ENCODE data around the gene HDAC5.
A peak's percentile ranks its signal among the peaks of the same experiment; 100 is the strongest.
"Not testable (repeated sequence)": the region's sequence is repeated elsewhere in the genome, so short reads cannot be mapped to it uniquely, and the experiment has no call there.

The HDAC5 gene

DNA sequence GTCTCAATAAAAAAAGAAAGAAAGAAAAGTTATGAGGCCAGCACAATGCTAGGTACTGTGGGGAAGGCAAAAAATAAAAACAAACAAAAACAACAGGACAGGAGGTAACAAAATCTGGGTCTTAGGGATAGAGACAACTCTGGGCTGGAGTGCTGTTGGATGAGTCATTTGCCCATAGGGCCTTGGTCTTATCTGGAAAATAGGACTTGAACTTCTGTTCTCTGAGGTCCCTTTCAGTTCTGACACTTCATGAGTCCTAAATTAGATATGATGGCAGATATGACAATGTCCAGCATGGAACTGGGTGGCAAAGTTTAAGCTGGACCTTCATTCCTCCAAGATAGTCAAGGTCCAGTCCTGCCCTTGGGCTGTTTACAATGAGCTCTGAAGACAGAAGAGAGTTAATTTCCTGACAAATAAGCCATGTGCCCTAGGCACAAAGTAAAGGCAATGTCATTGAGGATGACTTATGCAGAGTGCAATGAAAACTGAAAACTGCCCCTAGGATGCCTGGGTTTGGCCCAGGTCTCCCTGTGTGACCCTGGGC is 8.9 kb upstream of the HDAC5 start:
- no peak for DNase-seq (ENCODE audit: low spot score)

GRCh38 chr17:44131372-44131771 is 7.9 kb upstream of the HDAC5 start:
- not testable (repeated sequence) for DNase-seq (ENCODE audit: low spot score)

DNA sequence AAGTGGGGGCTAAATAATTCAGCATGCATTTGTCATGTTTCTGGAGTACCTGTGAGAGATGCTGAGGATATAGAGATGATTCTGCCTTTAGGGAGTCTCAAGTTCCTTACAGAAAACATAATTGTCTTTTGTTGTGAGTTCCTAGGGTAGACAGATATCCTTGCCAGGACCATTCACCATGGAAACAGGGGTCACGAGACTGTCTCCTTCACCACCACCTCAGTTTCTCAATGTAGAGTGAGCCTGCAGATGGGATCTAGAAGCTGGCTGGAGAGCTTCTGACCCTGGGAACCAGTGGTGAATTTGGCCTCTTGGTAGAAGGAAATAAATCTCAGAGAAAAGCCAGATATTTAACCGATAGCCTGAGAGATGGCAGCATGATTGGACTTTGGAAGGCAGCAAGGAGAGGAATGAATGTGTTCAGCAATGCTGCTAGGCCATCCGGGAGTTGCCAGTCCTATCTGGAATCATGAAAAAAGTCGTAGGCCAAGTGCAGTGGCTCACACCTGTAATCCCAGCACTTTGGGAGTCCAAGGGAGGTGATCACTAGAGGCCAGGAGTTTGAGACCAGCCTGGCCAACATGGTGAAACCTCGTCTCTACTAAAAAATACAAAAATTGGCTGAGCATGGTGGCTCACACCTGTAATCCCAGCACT is 7.4 kb upstream of the HDAC5 start:
- DNase-seq (ENCODE audit: low spot score): no peak

- no peak for DNase-seq (ENCODE audit: low spot score)
These were observed 4.9 kb upstream of the HDAC5 start for GRCh38 chr17:44128383-44128782.

DNA sequence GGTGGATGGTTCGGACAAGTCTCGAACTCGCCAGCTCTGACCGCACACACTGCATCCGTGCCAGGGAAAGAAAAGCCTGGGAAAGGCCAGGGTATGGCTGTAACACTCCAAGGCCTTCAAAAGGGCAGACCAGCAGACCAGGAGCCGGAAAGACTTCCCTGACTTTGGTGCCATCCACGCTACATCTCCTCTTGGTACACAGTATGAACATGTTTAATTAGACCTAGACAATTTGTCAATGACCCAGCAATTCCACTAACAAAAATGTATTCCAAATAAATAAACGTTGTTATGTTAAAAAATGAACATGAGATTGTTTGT is 637 bp upstream of the HDAC5 start:
- no peak for DNase-seq (ENCODE audit: low spot score)

GRCh38 chr17:44122816-44123355 is 555 bp downstream of the HDAC5 start:
- no peak for DNase-seq (ENCODE audit: low spot score)

- no peak for DNase-seq (ENCODE audit: low spot score)
These were observed 1.2 kb downstream of the HDAC5 start for GRCh38 chr17:44121997-44122815.

- DNase-seq (ENCODE audit: low spot score): no peak
These were observed 2.4 kb downstream of the HDAC5 start for GRCh38 chr17:44120851-44121605.

DNA sequence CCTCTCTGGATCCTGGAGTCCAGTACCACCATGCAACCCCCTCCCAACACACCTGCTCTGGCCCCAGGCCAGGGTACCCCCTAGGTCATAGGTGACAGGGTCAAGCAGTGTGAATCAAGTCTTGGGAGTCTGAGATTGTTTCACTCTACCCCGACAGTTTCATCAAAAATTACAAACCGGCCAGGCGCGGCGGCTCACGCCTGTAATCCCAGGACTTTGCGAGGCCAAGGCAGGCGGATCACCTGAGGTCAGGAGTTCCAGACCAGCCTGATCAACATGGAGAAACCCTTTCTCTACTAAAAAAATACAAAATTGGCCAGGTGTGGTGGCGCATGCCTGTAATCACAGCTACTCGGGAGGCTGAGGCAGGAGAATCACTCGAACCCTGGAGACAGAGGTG is 3.2 kb downstream of the HDAC5 start:
- DNase-seq (ENCODE audit: low spot score): not testable (repeated sequence)

- DNase-seq (ENCODE audit: low spot score): no peak
These were observed 3.6 kb downstream of the HDAC5 start for GRCh38 chr17:44119798-44120197.

DNA sequence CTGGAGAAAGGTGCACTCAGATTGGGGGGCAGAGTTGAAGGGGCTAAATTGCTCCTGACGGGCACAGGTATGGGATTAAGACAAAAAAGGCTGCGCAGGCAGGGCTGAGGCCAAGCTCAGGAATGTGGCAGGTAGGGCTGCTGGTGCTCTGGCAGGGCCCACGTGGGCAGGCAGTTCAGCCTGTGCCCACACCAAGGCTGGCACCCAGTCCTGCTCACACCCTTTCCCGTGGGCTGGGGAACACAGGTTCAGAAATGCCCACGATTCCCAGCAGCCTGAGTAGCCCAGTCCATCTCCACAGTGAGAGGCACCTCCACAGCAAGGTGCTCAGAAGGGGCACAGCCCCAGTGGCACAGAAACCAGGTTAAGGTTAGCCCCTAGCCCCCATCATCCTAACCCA is 4.4 kb downstream of the HDAC5 start:
- DNase-seq (ENCODE audit: low spot score): no peak

DNA sequence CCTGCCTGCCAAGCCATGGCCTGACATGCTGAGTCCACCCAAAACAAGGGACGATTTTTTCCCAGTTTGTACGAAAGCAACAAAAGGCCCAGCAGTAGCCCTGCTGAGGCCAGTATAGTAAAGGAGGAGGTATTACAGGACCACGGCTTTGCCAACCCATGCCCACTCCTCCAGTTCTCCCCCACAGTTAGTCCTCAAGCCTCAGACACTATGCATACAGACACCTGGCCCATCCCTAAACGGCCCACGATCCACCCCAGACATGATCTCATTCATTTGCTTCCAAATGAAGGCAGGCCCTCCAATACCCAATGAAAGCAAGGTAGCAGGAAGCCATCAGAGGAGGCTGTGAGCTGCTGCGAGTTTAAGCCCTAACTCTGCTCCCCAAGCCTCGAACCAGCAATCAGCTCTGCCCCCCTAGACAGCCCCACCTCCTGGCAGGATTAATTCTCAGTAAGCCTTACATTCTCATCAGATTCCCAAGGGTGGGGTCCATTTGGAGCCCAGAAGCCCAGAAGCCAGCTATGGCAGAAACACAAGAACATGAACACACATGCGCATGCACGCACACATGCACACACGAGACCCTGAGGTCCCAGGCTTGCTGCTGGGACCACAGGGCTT is 4.9 kb downstream of the HDAC5 start:
- no peak for DNase-seq (ENCODE audit: low spot score)

- DNase-seq (ENCODE audit: low spot score): no peak
These were observed 6.1 kb downstream of the HDAC5 start for GRCh38 chr17:44117351-44117750.

GRCh38 chr17:44115585-44116415 is 7.6 kb downstream of the HDAC5 start:
- peak; percentile 69 for DNase-seq (ENCODE audit: low spot score)

DNA sequence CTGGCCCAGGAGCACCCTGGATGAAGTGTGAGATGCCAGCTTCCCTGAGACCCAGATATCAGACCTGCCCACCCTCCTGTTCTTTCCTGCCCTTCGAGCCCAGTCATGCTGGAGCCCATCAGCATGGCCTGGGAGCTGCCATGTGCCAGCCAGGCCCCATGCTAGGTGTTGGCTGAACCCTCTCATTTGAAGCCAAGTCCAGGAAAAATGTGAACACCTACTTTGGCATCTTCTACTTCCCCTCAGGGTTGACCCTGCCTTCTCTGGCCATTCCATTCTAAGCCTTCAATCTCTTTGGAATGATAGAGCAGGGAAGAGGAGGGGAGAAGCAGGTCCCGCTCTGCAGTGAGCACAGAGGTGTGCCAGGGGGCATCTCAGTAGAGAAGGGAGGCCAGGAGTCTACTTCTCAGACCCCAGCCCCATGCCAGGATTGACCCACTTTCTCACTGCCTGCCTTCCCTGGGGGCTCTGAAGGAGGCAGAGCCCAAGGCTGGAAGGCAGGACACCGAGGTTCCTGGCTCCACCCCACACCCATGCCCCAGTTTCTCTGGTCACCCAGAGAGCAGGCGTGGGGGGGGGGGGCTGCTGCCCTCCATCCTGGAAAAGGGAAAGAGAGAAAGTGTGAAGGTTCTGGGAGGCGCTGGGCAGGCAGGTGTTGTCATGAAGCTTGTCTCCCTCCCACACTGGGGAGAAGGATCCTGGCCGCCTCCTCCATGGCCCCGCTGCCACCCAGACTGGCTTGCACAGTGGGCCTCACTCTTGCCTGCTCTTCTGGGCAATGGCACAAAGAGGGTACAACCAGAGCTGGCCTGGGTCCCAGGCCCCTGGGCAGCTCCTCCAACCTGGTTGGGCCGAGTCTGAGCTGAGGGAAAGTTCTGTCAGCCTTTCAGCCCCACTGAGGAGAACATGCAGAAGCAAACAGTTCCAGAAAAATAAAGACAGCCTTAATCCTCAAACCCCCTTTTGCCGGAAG is 9.3 kb downstream of the HDAC5 start:
- no peak for DNase-seq (ENCODE audit: low spot score)

GRCh38 chr17:44113382-44113781 is 10.1 kb downstream of the HDAC5 start:
- no peak for DNase-seq (ENCODE audit: low spot score)

DNA sequence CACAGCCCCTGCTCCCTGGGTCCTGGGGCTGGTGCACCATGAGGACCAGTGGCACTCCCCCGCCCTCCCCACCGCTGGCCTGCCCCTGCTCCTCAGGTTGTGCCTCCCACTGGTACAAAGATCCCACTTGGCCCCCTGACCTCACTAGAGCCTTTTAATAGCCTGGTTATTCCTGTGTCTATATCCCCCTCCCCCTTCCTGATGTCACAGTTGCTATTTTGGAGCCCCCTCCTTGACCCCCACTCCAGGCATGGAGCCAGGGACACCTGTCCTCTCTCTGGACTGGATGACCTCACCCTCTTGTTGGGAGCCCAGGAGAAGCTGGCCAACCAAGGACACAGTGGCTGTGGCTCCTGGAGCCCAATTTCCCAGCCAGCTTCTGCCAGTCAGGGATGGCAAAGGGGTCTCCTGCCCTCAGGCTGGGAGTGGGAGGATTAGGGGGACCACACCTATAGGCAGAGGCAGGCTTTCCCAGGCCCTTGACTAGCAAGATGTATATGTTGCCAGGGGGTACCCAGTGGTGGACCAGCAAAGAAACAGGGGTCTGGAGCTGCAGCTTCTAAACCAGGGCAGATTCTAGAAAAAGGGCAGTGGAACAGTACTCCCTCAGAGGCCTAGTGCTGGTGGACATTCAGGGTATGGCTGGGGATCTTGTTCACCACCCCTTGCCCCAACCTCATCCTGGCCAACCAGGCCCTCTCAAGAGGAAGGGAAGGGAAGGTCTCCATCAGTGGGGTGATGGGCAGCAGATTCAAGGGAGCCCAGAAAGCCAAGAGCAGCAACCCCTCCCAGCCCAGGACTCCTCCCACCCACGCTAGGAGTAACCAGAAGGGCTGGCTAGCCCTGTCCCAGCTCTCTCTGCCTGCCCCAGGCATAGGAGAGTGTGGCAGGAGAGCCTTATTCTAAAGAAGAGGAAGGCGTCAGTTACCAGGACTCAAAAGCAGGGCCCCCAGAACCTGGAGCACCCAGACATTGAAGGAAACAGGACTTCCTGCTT is 10.9 kb downstream of the HDAC5 start:
- DNase-seq (ENCODE audit: low spot score): no peak

- DNase-seq (ENCODE audit: low spot score): no peak
These were observed 11.7 kb downstream of the HDAC5 start for GRCh38 chr17:44111777-44112176.
